Choroid plexus epithelial cell (primary cell): Measurements from ENCODE around the gene SETDB2.
A peak's percentile ranks its signal among the peaks of the same experiment; 100 is the strongest.

Experiments
- DNase-seq: peaks from one replicate; pipeline ENCODE4 v3.0.0-alpha.2; 2010; ENCODE audit warnings: low read depth
- H3K4me3 ChIP-seq: 2 replicates; pipeline ENCODE4 v1.5.1; 2011; ENCODE audit warnings: low read depth, mild to moderate bottlenecking, control low read depth, low read length, moderate library complexity
- TF ChIP-seq, protein P1 (sequence below): conservative IDR thresholded peaks from 2 replicates; pipeline ENCODE4 v1.5.1; 2011; ENCODE audit warnings: low read depth, mild to moderate bottlenecking, control low read depth, inconsistent platforms, low read length, moderate library complexity

Gene SETDB2, protein sequence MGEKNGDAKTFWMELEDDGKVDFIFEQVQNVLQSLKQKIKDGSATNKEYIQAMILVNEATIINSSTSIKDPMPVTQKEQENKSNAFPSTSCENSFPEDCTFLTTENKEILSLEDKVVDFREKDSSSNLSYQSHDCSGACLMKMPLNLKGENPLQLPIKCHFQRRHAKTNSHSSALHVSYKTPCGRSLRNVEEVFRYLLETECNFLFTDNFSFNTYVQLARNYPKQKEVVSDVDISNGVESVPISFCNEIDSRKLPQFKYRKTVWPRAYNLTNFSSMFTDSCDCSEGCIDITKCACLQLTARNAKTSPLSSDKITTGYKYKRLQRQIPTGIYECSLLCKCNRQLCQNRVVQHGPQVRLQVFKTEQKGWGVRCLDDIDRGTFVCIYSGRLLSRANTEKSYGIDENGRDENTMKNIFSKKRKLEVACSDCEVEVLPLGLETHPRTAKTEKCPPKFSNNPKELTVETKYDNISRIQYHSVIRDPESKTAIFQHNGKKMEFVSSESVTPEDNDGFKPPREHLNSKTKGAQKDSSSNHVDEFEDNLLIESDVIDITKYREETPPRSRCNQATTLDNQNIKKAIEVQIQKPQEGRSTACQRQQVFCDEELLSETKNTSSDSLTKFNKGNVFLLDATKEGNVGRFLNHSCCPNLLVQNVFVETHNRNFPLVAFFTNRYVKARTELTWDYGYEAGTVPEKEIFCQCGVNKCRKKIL

DNA sequence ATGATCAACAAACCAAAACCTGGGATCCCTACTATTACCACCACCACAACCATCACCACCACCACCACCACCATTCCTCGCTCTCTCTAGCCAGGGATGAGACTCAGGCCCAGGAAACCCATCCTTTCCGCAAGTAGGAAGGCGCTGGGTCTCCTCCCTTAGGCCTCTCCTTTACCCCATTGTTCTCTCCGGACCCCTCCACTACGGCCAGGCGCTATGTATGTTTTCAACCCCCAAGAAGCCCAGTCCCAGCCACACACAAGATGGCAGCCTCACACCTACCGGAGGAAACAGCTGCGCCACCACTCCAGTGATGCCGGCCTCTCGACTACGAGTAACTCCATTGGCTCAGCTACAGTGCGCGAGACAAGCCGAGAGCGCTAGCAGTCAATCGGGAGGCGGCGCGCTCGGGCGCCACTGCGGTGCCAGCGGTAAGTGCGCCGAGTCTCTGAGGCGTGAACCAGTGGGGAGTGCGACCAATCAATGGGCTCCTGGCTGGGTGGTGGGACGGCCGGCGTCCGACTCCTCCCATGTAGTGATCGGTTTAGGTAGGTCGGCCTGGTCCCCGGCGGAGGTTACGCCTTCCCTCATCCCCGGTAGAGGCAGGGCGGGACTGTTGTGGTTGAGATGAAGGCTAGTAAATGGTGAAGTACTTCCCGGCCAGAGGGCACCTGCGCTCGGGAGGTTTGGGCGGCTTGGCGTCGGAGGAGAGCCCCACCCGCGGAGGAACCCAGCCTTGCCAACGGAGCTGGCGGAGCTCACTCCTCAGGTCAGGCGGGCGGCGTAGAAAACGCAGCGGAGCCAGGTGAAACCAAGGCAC, at the start of gene SETDB2, which contains the start of gene CAB39L:
Gene SETDB2 (plus strand): TSS at position 571 of the 820 bp plus-strand sequence. CDS start 7,620 bp downstream, outside the sequence.
Gene CAB39L (minus strand): TSS at position 361 of the 820 bp plus-strand sequence. CDS start 61,154 bp downstream, outside the sequence.
- TF ChIP-seq, protein P1, sequence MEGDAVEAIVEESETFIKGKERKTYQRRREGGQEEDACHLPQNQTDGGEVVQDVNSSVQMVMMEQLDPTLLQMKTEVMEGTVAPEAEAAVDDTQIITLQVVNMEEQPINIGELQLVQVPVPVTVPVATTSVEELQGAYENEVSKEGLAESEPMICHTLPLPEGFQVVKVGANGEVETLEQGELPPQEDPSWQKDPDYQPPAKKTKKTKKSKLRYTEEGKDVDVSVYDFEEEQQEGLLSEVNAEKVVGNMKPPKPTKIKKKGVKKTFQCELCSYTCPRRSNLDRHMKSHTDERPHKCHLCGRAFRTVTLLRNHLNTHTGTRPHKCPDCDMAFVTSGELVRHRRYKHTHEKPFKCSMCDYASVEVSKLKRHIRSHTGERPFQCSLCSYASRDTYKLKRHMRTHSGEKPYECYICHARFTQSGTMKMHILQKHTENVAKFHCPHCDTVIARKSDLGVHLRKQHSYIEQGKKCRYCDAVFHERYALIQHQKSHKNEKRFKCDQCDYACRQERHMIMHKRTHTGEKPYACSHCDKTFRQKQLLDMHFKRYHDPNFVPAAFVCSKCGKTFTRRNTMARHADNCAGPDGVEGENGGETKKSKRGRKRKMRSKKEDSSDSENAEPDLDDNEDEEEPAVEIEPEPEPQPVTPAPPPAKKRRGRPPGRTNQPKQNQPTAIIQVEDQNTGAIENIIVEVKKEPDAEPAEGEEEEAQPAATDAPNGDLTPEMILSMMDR = peak; percentile 51
- H3K4me3 ChIP-seq = peak within 1 kb of the TSS; percentile 87
- DNase-seq = peak; percentile 100

DNA sequence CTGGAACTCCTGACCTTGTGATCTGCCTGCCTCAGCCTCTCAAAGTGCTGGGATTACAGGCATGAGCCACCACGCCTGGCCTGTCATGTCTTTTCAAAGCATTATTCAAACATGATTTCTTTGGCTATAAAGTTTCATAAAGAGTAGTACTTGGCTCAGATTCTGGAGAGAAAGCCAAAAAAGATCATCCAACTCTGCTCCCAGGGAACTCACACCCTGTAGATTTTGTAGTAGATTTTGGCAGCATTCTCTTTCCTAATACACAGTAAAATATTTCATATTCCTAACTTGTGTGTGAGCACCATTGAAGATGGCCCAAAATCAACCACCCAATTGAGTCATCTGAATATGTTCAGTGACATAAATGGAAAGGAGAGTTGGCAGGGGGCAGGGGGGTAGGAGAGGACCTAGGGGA, 48.6 kb upstream of the SETDB2 start:
- DNase-seq = no peak
- TF ChIP-seq, protein P1 = no peak
- no peak overlapping the region for H3K4me3 ChIP-seq

DNA sequence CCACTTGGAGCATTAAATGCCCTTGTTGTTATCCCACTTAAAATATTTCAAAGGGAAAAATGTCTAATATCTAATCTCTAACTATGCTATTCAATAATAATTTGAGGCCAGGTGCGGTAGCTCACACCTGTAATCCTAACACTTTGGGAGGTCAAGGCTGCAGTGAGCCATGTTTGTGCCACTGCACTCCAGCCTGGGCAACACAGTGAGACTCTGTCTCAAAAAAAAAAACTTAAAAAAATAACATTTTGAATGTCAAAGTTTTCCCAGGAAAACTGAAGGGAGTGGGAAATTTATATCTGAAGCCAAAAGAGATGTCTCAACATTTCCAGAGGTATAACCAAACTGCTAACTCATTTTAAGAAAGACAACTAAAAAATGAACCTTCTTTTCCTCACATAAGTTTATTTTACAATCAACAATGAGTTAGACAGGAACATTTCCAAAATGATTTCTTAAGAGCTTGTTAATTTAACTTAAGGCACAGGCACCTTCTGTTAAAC, 48.1 kb upstream of the SETDB2 start:
- DNase-seq = no peak
- no peak overlapping the region for H3K4me3 ChIP-seq
- TF ChIP-seq, protein P1 = no peak

DNA sequence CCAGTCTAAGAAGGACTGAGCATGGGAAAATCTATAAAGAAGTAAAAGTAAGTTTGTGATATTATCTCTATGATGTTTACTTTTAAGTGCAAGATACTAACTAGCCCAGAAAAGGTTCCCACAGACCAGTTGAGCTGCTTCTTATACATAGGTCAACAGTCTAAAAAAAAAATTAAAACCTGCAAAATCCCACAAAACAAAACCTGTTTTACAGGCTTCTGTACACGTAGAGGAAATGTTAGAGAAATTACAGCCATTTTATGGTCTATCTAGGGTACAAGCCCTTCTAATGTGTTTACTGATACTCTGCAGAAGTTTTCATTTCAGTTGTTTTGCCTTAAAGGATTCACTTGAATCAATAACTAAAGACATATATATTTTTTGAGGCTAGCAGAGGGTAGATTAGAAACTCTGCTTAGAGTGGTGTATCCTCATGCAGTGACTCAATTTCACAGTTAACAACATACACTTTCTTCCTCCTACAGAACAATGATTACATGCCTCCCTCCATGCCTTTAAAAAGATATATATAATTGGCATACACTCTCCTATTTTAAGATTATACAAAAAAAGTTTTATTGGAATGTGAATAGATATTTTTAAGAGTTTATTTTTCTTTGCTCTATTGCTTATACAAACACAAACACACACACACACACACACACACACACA, 44.1 kb upstream of the SETDB2 start:
- TF ChIP-seq, protein P1 = no peak
- DNase-seq = no peak
- no peak overlapping the region for H3K4me3 ChIP-seq

DNA sequence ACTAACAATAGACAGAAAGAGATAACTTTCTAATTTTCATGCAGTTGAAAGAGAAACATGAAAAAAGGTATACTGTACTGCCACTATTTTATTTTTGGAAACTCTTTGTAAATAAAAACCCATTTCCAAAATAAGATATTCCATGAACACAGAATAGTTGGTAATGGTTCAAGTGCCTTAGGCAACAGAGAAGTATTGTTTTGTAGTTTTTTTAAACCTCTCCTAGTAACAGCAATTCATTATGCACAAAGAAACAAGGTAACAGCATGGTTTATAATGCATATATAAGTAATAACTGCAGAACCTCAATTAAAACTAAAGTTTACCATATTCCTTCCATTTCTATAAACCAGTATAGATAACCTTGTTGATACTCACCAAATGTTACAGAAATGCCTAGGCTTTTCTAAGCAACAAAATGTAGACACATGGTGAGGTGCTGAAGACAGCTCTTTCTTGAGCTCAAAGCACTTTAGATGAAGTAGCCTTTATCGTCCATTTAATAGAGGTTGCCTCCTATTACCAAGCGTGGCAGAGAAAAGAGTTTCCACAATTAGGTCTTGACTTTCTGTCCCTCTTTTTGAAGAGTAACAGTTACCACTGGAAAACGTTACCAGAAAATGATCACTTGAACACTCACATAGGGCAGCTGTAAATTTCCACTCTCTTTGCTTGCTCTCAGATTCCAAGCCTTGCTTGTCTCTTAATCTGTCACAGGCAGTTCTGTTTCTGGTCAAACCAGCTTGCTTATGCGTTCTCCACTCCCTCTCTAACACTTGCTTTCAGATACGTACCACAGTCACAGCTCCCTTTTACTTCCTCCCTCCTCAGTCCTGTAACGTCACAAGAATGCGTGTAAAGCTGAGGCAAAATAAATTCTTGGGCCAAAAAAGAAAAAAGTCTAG, 43.1 kb upstream of the SETDB2 start:
- no peak overlapping the region for H3K4me3 ChIP-seq
- TF ChIP-seq, protein P1 = no peak
- peak; percentile 57 for DNase-seq
